ENCODE data around the gene MAPK9. TPM values are rescaled to one million over a fixed set of nuclear protein-coding genes. Genes with fewer than 3 reads are reported as not detected.
A peak's percentile ranks its signal among the peaks of the same experiment; 100 is the strongest.

Gene MAPK9
- total RNA-seq, 1 donor from 2014 or later, result 12.9 TPM

DNA sequence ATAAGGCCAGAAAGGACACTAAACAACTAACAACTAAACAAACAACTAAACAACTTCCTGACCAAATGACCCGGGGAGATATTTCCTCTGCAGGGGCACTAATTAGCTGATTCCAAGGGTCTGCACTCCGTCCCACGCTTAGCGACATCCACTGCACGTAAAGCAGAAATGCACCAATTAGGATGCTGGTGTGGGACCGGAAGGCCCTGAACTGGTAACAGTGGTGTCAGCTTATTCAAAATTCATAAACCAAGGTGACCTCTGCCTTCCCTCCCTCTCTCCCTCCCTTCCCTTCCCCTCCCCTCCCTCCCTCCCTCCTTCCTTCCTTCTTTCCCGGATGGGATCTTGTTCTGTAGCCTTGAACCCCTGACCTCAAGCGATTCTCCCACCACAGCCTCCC, 92.5 kb downstream of the MAPK9 start:
- no peak for DNase-seq (ENCODE audit: low spot score in 2 of 2)
- Histone ChIP-seq H3K4me1 (no peaks in the 10 kb centered on the region), H3K27me3 (no peaks in the 10 kb centered on the region), H3K36me3 (no peaks in the 10 kb centered on the region), H3K4me3 (no peak overlapping the region), H3K27ac (no peak overlapping the region), H3K9me3 (no peaks in the 10 kb centered on the region)
- intact Hi-C loops (cut with DNase I), result no loop called here
- TF ChIP-seq CTCF (IDR thresholded peaks at IDR 0.05), result no peak

GRCh38 chr5:180198208-180198607, 93.7 kb downstream of the MAPK9 start:
- no peaks in the 10 kb centered on the region for H3K4me1 ChIP-seq

GRCh38 chr5:180197016-180197702, 94.7 kb downstream of the MAPK9 start:
- Histone ChIP-seq H3K9me3 (peaks cover 0 to 2% of the 10 kb centered on the region in 2 donors), H3K4me1 (no peaks in the 10 kb centered on the region), H3K4me3 (no peak overlapping the region), H3K36me3 (no peaks in the 10 kb centered on the region), H3K27ac (no peak overlapping the region), H3K27me3 (no peaks in the 10 kb centered on the region)
- DNase-seq (ENCODE audit: low spot score in 2 of 2), result no peak
- no peak for TF ChIP-seq CTCF (IDR thresholded peaks at IDR 0.05)
- intact Hi-C loops (cut with DNase I), result no loop called here

More at GRCh38 chr5:180198208-180198607, 93.7 kb downstream of the MAPK9 start:
- no peak for DNase-seq (ENCODE audit: low spot score in 2 of 2)
- TF ChIP-seq CTCF (IDR thresholded peaks at IDR 0.05), result no peak
- Histone ChIP-seq H3K4me3 (no peak overlapping the region), H3K27me3 (no peaks in the 10 kb centered on the region), H3K9me3 (no peaks in the 10 kb centered on the region), H3K36me3 (no peaks in the 10 kb centered on the region), H3K27ac (no peak overlapping the region)
- intact Hi-C loops (cut with DNase I), result no loop called here

DNA sequence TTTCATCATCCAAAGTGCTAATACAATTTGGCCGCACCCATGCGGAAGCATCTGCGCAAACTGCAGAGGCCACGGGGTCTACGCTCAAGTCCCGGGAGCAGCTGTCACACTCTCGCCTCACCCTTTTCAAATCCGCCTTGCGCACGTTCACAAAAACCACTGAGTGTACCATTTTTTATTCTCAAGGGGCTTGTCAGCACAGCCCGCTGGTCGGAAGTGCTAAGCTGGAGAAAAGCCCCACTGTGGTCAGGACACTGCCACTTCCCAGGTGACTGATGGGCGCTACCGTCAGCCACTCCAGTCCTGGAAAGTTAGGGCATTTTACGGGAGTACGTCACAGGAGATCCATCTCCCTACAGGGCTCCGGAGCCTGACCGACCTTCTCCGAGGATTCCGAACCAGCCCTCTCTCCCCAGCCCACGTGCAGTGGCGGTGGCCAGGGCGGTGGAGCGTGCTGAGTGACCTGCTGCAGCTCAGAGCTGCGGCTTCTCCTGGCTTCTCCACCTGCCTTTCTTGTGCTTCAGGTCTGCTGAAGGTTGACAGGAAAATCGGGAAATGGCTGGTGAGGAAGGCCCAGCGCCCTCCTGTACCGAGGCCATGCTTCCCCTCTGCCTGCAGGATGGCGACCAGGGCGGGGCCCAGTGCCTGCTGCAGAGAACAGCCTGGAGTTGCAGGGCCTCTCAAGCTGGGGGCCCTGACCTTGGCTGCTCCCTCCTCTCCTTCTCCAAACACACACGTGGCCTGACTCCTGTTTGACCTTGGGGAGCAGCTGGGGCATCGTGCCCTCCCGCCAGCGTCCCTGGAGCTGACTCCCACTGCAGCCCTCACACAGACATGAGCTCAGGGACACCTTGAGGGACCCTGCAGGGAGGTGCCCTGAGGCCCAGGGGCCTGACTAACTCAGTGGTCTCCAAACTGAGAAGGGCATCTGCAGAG, 97.2 kb downstream of the MAPK9 start:
- no peaks in the 10 kb centered on the region for H3K36me3 ChIP-seq
- no peak overlapping the region for H3K4me3 ChIP-seq
- intact Hi-C loops (cut with DNase I), result no loop called here
- H3K4me1 ChIP-seq, result no peaks in the 10 kb centered on the region
- no peak for DNase-seq (ENCODE audit: low spot score in 2 of 2)
- peaks cover 0 to 6% of the 10 kb centered on the region in 2 donors for H3K9me3 ChIP-seq
- TF ChIP-seq CTCF (IDR thresholded peaks at IDR 0.05), result no peak
- no peaks in the 10 kb centered on the region for H3K27me3 ChIP-seq
- no peak overlapping the region for H3K27ac ChIP-seq

GRCh38 chr5:180193749-180194375, 98.0 kb downstream of the MAPK9 start:
- Histone ChIP-seq H3K27me3 (no peaks in the 10 kb centered on the region), H3K4me1 (no peaks in the 10 kb centered on the region), H3K27ac (no peak overlapping the region), H3K4me3 (no peak overlapping the region), H3K9me3 (peaks cover 0 to 6% of the 10 kb centered on the region in 2 donors), H3K36me3 (no peaks in the 10 kb centered on the region)
- DNase-seq (ENCODE audit: low spot score in 2 of 2), result peak in 1 of 2 donors; percentile 37
- intact Hi-C loops (cut with DNase I), result no loop called here
- no peak for TF ChIP-seq CTCF (IDR thresholded peaks at IDR 0.05)
